IMR-90 (cell line): ENCODE measurements around the gene SPATC1L.

ENCODE experiments used
- BHLHE40 ChIP-seq: fragments of 150-350 bp; IDR thresholded peaks from 2 replicates; pipeline ENCODE4 v1.6.1; 2016; ENCODE audit warnings: mild to moderate bottlenecking, low read depth, low read length
- CEBPB ChIP-seq: IDR thresholded peaks from 2 replicates; pipeline ENCODE4 v1.6.1; 2012; ENCODE audit warnings: low read depth, low read length, improper control_type of control experiment
- CTCF ChIP-seq: conservative IDR thresholded peaks from 2 replicates; pipeline ENCODE4 v1.5.1; 2012; ENCODE audit warnings: mild to moderate bottlenecking, low read depth, low read length, improper control_type of control experiment
- ELK1 ChIP-seq: fragments of 150-350 bp; IDR thresholded peaks from 2 replicates; pipeline ENCODE4 v1.6.1; 2016; ENCODE audit warnings: low read depth, mild to moderate bottlenecking, low read length, moderate library complexity, borderline replicate concordance
- FOS ChIP-seq: fragments of 150-350 bp; IDR thresholded peaks from 2 replicates; pipeline ENCODE4 v1.6.1; 2016; ENCODE audit warnings: low read depth, low read length
- MAZ ChIP-seq: IDR thresholded peaks from 2 replicates; pipeline ENCODE4 v1.6.1; 2012; ENCODE audit warnings: low read depth, mild to moderate bottlenecking, low read length, improper control_type of control experiment, moderate library complexity, borderline replicate concordance
- MXI1 ChIP-seq: IDR thresholded peaks from 2 replicates; pipeline ENCODE4 v1.6.1; 2012; ENCODE audit warnings: low read depth, mild to moderate bottlenecking, low read length, moderate library complexity, borderline replicate concordance
- NFE2L2 ChIP-seq: fragments of 150-350 bp; IDR thresholded peaks from 2 replicates; pipeline ENCODE4 v1.6.1; 2016; ENCODE audit warnings: low read depth, mild to moderate bottlenecking, low read length
- POLR2A ChIP-seq: IDR thresholded peaks from 2 replicates; pipeline ENCODE4 v1.6.1; 2012; ENCODE audit warnings: mild to moderate bottlenecking, low read depth, low read length
- RAD21 ChIP-seq: IDR thresholded peaks from 2 replicates; pipeline ENCODE4 v1.6.1; 2012; ENCODE audit warnings: low read length, improper control_type of control experiment
- RFX5 ChIP-seq: IDR thresholded peaks from 2 replicates; pipeline ENCODE4 v1.8.0; 2012; ENCODE audit warnings: low read depth, mild to moderate bottlenecking, low read length, moderate library complexity
- SMC3 ChIP-seq: fragments of 150-350 bp; IDR thresholded peaks from 2 replicates; pipeline ENCODE4 v1.6.1; 2016; ENCODE audit warnings: low read depth, mild to moderate bottlenecking, antibody characterized with exemption, low read length, moderate library complexity
- USF2 ChIP-seq: fragments of 150-350 bp; IDR thresholded peaks from 2 replicates; pipeline ENCODE4 v1.6.1; 2017; ENCODE audit warnings: mild to moderate bottlenecking, antibody characterized with exemption, low read length, low read depth

GRCh38 chr21:46135782-46136395 lies 48.4 kb downstream of the SPATC1L start:
- TF ChIP-seq CTCF (no peak), POLR2A (no peak), FOS (no peak), ELK1 (no peak), NFE2L2 (no peak), RFX5 (no peak), CEBPB (no peak), MAZ (no peak), SMC3 (no peak), USF2 (no peak), BHLHE40 (no peak), MXI1 (no peak), RAD21 (no peak)
